Measurements from ENCODE around the gene MAFF.
"Not testable (repeated sequence)": the region's sequence is repeated elsewhere in the genome, so short reads cannot be mapped to it uniquely, and the experiment has no call there.

Gene MAFF

DNA sequence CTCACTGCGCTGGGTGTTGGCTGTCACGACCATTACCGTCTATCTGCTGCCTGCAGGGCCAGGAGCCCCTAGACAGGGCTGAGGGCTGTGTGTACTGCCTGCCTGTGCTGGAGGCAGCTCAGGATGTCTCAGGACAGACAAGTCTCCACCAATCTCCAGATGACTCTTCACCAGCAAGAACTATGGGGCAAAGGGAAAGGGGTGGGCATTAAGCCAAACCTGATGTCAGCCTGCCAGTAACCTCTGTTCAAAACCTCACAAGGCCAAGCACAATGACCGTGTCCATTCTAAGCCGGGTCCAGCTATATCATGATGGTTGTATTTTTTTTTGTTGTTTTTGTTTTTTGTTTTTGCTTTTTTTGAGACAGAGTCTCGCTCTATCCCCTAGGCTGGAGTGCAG is 31.6 kb downstream of the MAFF start:
- no peak for TF ChIP-seq GATA1 (IDR thresholded peaks at IDR 0.05; ENCODE audit: low read depth, low read length)
- TF ChIP-seq POLR2A (IDR thresholded peaks at IDR 0.05; ENCODE audit: low read length), result no peak
- peak in 1 of 2 experiments; percentile 19 for DNase-seq

DNA sequence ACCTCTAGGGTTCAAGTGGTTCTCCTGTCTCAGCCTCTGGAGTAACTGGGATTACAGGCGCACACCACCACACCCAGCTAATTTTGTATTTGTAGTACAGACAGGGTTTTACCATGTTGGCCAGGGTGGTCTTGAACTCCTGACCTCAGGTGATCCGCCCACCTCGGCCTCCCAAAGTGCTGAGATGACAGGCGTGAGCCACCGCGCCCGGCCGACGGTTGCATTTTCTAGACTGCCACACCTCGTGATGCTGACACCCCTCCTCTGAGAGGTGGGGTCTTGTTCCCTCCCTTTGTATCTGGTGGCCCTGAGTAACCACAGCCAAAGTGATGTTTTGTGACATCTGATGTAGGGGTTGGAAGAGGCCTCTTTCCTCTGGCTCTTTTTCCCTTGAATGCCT is 32.1 kb downstream of the MAFF start:
- DNase-seq, result not testable (repeated sequence)

DNA sequence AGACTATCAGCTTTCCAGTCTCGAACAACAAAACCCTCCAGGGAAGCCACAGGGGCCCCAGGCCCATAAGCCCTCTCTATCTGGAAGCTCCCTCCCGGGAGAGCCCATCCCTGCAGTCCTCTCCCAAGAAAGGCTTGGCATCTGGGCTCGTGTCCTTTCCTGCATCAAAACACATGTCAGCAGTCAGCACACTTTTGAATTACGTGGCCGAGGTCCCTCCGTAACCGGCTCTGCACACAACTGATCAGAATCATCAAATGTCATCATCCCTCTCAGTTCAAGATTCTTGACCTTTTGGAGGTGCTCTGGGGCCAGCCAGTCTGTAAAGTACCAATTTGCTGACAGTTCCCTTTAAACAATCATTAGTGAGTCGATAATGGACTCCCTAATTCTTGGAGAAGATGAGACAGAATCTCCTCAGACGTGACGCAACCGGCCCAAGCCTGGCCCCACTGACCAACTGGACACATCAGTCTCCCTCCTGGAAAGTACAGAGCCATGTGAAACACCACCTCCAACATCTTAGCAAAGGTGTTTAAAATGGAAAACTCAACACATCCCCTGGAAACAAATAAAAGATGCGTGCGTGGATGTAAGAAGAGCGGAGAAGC is 33.6 kb downstream of the MAFF start:
- TF ChIP-seq GATA1 (IDR thresholded peaks at IDR 0.05; ENCODE audit: low read depth, low read length) (no peak), POLR2A (IDR thresholded peaks at IDR 0.05; ENCODE audit: low read length) (no peak)
- no peak for DNase-seq

DNA sequence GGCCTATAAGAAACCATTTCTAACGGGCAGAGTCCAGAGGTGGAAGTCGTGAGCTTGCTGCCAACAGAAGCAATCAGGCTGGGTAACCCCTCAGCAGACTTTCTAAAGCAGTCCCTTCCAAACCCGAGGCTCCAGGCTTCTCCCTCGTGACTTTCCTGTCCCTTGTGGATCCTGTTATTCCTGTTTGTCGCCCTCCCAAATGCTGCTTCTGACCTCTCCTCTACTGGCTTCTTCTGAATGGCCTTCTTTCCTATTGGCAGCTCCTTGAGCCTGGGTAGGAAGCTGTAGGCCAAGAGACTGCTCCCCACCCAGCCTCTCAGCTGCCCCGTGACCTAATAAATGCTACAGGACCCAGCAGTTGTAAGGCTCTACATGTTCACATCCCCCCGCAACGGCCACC is 35.0 kb downstream of the MAFF start:
- no peak for TF ChIP-seq POLR2A (IDR thresholded peaks at IDR 0.05; ENCODE audit: low read length)
- TF ChIP-seq GATA1 (IDR thresholded peaks at IDR 0.05; ENCODE audit: low read depth, low read length), result no peak
- no peak for DNase-seq

DNA sequence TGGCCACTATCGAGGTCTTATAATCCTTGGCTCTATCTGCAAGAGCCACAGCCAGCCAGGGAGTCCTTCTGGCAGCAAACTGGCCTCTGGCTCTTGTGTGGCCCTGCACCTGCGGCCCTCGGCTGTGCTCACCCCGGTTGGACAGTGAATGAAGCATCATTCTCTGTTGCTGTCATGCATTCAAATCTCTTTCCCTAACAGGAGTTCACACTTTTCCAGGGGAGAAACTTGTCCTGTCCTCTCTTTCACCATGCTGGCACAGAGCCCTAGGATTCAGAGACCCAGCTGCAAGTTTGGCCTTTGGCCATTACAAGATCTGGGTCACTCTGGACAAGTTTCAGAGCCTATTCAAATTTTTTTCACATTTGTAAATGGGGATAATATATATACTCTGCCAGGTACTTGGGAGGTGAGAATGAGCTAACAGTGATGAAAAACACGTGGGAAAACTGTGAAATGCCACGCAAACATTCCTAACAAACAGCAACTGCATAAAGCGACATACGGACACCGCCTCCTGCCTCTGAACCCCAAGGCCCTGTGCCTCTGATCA is 36.8 kb downstream of the MAFF start:
- no peak for TF ChIP-seq GATA1 (IDR thresholded peaks at IDR 0.05; ENCODE audit: low read depth, low read length)
- no peak for TF ChIP-seq POLR2A (IDR thresholded peaks at IDR 0.05; ENCODE audit: low read length)
- DNase-seq, result no peak

DNA sequence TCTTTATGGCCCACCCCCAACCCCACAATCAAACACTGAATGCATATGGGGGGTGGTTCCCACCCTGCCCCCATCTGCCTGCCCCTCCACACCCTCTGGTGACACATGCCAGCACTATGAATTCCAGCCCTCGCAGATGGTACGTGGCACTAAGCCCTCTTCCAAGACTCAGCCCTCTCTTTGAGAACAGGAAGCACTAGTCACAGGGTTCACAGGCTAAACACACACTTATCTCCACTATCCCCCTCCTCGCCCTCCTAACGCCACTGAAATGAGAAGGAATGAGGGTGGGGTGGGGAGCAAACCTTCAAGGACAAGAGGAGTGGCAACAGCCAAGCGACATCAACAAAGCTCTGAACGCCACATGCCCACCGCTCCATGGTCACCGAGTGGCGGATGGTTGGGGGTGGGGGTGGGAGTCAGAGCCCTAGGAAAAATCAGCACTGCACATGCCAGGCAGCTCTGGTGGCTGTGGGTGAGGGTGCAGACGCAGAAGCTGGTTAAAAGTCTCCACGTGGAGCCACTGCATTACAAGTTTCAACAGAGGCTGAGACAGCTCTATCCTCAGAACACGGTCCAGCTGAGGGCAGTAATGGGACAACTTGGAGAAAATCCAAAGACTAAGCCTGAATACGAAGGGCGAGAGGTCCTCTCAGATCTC is 37.4 kb downstream of the MAFF start:
- TF ChIP-seq POLR2A (IDR thresholded peaks at IDR 0.05; ENCODE audit: low read length) (no peak), GATA1 (IDR thresholded peaks at IDR 0.05; ENCODE audit: low read depth, low read length) (no peak)
- no peak for DNase-seq

DNA sequence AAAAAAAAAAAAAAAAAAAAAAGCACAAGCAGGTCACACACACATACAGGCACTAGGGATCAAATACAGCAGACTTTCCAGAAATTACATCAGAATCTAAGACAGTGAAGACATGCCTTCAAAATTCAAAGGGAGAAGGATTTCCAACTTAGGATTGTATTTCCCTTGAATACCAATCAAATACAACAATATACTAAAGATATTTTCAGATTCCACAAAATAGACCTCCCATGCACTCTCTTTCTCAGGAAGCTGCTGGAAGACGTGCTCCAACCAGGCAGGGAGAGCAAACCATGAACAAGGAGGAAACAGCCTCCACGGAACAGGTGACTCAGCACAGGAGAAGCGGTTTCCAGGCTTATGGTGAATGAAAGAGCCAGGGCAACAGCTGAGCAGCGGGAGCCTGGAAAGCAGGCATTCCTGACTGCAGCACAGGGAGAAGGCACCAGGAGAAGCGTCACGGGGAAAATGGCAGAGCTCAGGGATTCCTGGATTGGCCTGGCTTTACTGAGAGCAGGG is 39.0 kb downstream of the MAFF start:
- no peak for TF ChIP-seq GATA1 (IDR thresholded peaks at IDR 0.05; ENCODE audit: low read depth, low read length)
- no peak for TF ChIP-seq POLR2A (IDR thresholded peaks at IDR 0.05; ENCODE audit: low read length)
- DNase-seq, result peak in 1 of 2 experiments; percentile 45

DNA sequence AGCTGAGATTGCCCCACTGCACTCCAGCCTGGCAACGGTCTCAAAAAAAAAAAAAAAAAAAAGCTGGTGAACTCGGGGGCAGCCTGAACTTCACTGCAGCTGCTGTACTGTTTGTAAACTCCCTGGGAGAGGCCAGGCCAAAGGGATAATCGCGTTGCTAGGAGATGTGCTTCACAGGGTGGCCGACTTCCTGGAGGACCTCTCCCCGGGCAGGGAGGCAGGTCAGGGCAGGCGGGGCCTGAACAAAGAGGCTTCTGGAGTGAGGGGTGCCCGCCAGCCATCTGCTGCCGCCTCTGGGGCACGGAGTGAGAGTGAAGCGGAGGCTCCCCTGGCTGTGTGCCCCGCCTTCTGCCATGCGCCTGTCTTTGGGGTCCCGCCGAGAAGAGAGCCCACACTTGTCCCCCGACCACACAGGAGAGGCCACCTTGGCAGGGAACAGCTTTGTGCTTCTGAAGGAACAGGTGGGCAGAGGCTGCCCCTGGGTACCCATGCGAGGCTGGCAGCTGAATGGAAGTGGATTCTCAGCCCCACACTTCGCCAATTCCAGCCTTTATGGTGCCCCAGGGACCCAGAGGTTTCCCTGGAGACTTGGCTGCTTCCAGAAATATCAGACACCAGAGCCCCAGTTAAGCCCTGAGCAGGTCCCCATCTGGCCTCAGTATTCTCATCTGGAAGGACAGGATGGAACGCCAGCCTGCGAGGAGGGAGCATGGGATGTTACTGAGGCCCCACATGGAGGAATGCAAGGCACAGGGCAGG is 41.4 kb downstream of the MAFF start:
- no peak for DNase-seq
- TF ChIP-seq POLR2A (IDR thresholded peaks at IDR 0.05; ENCODE audit: low read length) (no peak), GATA1 (IDR thresholded peaks at IDR 0.05; ENCODE audit: low read depth, low read length) (no peak)

DNA sequence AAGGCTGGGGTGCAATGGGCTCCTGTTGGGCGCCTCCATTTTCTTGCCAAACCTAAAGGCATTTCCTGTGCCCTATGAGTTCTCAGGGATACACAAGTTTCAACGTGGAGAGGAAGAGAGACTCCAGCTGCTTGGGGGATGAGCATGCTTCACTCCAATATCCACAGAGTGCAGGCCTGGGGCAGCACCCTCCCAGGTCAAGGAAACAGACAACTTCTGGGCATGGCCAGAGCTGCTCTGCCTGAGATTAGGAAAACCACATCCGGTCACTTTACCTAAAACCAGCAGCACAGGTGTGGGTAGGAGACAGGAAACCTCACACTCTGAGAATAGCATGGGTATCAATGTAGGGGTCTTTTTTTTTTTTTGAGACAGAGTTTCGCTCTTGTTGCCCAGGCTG is 42.3 kb downstream of the MAFF start:
- TF ChIP-seq POLR2A (IDR thresholded peaks at IDR 0.05; ENCODE audit: low read length) (no peak), GATA1 (IDR thresholded peaks at IDR 0.05; ENCODE audit: low read depth, low read length) (no peak)
- no peak for DNase-seq

DNA sequence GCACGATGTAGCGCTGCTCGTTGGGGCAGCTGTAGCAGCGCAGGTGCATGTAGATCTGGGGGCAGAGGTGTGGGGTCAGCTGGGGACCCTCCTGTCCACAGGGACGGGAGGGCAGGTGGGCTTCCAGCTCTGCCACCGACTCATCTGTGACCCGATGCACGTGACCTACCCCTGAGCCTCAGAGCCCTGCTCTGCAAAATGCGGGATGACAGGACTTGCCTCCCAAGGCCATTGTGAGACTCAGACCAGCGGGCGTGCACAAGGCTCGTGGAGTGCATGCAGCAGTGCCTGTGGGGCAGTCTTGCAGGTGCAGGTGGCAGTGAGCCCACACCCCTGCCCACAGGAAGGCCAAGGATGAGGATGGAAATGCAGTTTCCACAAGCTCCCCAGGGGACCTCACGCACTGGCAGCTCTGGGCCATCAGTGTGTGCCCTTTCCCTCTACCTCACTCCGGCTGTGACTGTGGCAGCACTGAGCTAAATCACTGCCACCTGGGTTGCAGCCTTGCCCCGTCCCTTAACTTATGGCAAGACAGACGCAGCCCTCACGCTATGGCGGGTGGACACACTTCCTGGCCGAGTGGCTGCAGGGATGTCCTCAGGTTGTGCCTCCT is 44.4 kb downstream of the MAFF start:
- TF ChIP-seq GATA1 (IDR thresholded peaks at IDR 0.05; ENCODE audit: low read depth, low read length), result no peak
- no peak for DNase-seq

DNA sequence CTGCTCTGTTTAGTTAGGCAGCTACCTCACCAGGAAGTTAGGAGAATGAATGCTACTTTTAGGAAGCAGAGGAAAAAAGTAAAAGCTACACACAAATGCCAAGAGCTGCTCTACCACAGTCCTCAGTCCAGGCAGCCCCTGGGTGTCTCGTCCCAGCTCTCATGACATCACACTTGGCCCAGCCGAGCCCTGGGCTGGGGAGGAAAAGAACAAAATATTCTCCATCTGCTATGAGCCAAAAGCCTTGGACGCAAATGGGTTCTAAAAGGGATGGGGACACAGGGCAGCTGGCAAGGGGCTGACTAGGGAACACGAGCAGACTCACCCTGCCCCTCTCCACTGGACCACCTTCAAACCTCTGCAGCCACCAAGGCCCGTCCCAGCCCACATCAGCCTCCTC is 44.9 kb downstream of the MAFF start:
- DNase-seq, result no peak
- TF ChIP-seq POLR2A (IDR thresholded peaks at IDR 0.05; ENCODE audit: low read length) (no peak), GATA1 (IDR thresholded peaks at IDR 0.05; ENCODE audit: low read depth, low read length) (no peak)

DNA sequence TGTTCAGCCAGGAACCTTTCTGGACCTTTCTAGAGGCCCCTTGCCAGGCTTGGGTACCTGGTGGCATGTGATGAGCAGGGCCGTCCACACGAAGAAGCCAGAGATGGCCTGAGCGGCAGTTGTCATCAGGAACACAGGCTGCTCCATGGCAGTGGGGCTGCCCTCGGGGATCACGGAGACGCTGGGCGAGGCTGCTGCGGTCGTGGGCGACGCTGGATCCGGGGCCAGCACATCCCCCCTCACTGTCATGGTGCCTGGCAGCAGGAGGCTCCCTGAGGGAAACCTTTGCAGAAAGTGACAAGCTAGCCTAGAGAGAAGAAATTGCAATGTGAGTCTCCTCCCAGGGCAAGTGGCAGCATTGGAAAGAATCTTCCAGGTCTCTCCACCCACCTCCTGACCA is 45.9 kb downstream of the MAFF start:
- DNase-seq, result no peak
- TF ChIP-seq GATA1 (IDR thresholded peaks at IDR 0.05; ENCODE audit: low read depth, low read length) (no peak), POLR2A (IDR thresholded peaks at IDR 0.05; ENCODE audit: low read length) (no peak)

DNA sequence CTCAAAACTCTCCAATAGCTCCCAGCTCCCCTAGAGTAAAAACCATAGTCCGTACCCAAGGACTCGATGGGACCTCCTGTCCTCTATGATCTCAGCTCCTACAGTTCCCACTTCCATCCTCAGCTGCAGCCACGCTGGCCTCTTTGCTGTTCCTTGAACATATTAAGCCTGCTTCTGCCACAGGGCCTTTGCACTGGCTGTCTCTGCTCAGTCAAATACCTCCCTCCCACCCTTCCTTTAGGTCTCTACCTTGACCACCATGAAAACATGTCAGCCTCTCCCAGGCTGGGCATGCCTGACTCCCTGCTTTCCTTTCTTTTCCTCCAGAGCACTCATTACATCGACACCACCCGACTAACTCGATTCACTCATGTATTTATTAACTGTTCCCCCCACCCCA is 46.5 kb downstream of the MAFF start:
- TF ChIP-seq POLR2A (IDR thresholded peaks at IDR 0.05; ENCODE audit: low read length), result no peak
- no peak for TF ChIP-seq GATA1 (IDR thresholded peaks at IDR 0.05; ENCODE audit: low read depth, low read length)

DNA sequence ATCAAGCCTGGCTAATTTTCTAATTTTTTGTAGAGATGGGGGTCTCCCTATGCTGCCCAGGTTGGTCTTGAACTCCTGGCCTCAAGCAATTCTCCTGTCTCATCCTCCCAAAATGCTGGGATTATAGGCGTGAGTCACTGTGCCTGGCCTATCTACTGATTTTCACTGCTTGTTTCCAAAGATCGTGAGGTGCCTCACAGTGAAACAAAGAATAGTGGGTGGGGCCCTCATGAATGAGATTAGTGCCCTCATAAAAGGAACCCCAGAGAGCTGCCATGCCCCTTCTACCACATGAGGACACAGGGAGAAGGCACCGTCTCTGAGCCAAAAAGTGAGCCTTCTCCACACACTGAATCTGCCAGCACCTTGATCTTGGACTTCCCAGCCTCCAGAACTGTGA is 47.5 kb downstream of the MAFF start:
- DNase-seq, result no peak
- TF ChIP-seq POLR2A (IDR thresholded peaks at IDR 0.05; ENCODE audit: low read length) (no peak), GATA1 (IDR thresholded peaks at IDR 0.05; ENCODE audit: low read depth, low read length) (no peak)

More for the DNA sequence above, 46.5 kb downstream of the MAFF start:
- no peak for DNase-seq
